HCT116 (cell line): ENCODE measurements around the gene PLP1. TPM values are rescaled to one million over a fixed set of nuclear protein-coding genes. Genes with fewer than 3 reads are reported as not detected.

Source experiments
- ATAC-seq: fragments of 200-7000 bp; cut with Tn5 transposase; 2 replicates; pipeline ENCODE4 v1.9.1; 2020; ENCODE audit warnings: mild to moderate bottlenecking, moderate library complexity
- BruUV-seq: library from RNA; stranded (reverse); fragments of 400-500 nt; replicated peaks from 2 replicates; lab custom pipeline; 2021; lab: Mats Ljungman, UMichigan
- CTCF ChIA-PET: fragments of 300-600 bp; sonication (Branson Sonifier 250); formaldehyde crosslinking; loops from one replicate; lab custom pipeline; 2021; ENCODE audit warnings: antibody characterized with exemption; lab: Charles Lee
- POLR2A ChIA-PET: fragments of 300-600, 350-600 bp; sonication (Branson Sonifier 250); formaldehyde crosslinking; loops from one replicate; lab custom pipeline; 2021; ENCODE audit warnings: antibody characterized with exemption; lab: Charles Lee
- RAD21 ChIA-PET, 2 experiments: fragments of 300-600 bp; sonication (Branson Sonifier 250); formaldehyde crosslinking; loops; one replicate each; lab custom pipeline; 2023; ENCODE audit warnings: low total read pairs in 2 of 2; ENCODE audit not compliant: uncharacterized antibody in 2 of 2, unreplicated experiment in 2 of 2, low non-redundant PET in 1 of 2; lab: Charles Lee
- DNase-seq: peaks from one replicate; pipeline ENCODE4 v3.0.0-alpha.2; 2010; ENCODE audit warnings: low read depth, low spot score
- H2AFZ ChIP-seq: fragments of 200-600 bp; shearing (Covaris generic), sonication (generic); 2 replicates; pipeline ENCODE4 v1.6.1; 2017; ENCODE audit warnings: low read depth, mixed run types, mixed read lengths, antibody characterized with exemption, low read length; ENCODE audit not compliant: poor library complexity, severe bottlenecking
- H3K27ac ChIP-seq: 2 replicates; pipeline ENCODE4 v1.5.1; 2012; ENCODE audit warnings: low read depth, low read length
- H3K27me3 ChIP-seq: fragments of 200-600 bp; sonication (generic); 2 replicates; pipeline ENCODE4 v1.6.1; 2016; ENCODE audit warnings: mixed run types, low read length, mixed read lengths; ENCODE audit not compliant: insufficient read depth
- H3K36me3 ChIP-seq, 2 experiments: fragments of 200-500 bp in 1 of 2; fragments of 200-600 bp in 1 of 2; sonication (Bioruptor generic) in 1 of 2; sonication (generic) in 1 of 2; 2 replicates each; pipeline versions ENCODE4 v1.5.1 to v1.6.1; 2014 to 2016; ENCODE audit warnings: low read length in 2 of 2, inconsistent platforms in 1 of 2, mixed read lengths in 1 of 2, mixed run types in 1 of 2; ENCODE audit not compliant: insufficient read depth in 2 of 2, control insufficient read depth in 1 of 2
- H3K4me1 ChIP-seq, 2 experiments: fragments of 200-600 bp in 1 of 2; sonication (generic) in 1 of 2; 2 replicates each; pipeline versions ENCODE4 v1.5.1 to v1.6.1; 2012 to 2017; ENCODE audit warnings: low read length in 2 of 2, inconsistent platforms in 1 of 2, mild to moderate bottlenecking in 1 of 2, mixed read lengths in 1 of 2, mixed run types in 1 of 2, moderate library complexity in 1 of 2; ENCODE audit not compliant: insufficient read depth in 2 of 2, control insufficient read depth in 1 of 2
- H3K4me2 ChIP-seq: fragments of 200-600 bp; sonication (generic); 2 replicates; pipeline ENCODE4 v1.6.1; 2017; ENCODE audit warnings: mixed run types, low read length, mixed read lengths
- H3K4me3 ChIP-seq, 2 experiments: fragments of 200-600 bp in 1 of 2; sonication (generic) in 1 of 2; replicated peaks in 1 of 2; 2 replicates each; pipeline ENCODE4 v1.5.1; 2011 to 2016; ENCODE audit warnings: low read length in 2 of 2, control low read depth in 1 of 2, low read depth in 1 of 2, mild to moderate bottlenecking in 1 of 2, mixed read lengths in 1 of 2, mixed run types in 1 of 2
- H3K79me2 ChIP-seq: fragments of 200-600 bp; sonication (generic); 2 replicates; pipeline ENCODE4 v1.6.1; 2017; ENCODE audit warnings: mild to moderate bottlenecking, mixed run types, low read length, moderate library complexity, mixed read lengths; ENCODE audit not compliant: insufficient read depth
- H3K9ac ChIP-seq: fragments of 200-600 bp; sonication (generic); 2 replicates; pipeline ENCODE4 v1.6.1; 2016; ENCODE audit warnings: low read length, mixed read lengths
- H3K9me2 ChIP-seq: fragments of 200-600 bp; sonication (generic), shearing (Covaris generic); 2 replicates; pipeline ENCODE4 v1.6.1; 2017; ENCODE audit warnings: mixed run types, mild to moderate bottlenecking, moderate library complexity; ENCODE audit not compliant: insufficient read depth
- H3K9me3 ChIP-seq, 2 experiments: fragments of 200-500 bp in 1 of 2; fragments of 200-600 bp in 1 of 2; sonication (Bioruptor generic) in 1 of 2; sonication (generic) in 1 of 2; 2 replicates each; pipeline ENCODE4 v1.6.1; 2014 to 2017; ENCODE audit warnings: low read length in 2 of 2, mixed read lengths in 2 of 2, inconsistent platforms in 1 of 2, low read depth in 1 of 2, mild to moderate bottlenecking in 1 of 2, mixed run types in 1 of 2, moderate library complexity in 1 of 2; ENCODE audit not compliant: control insufficient read depth in 1 of 2, insufficient read depth in 1 of 2
- H4K20me1 ChIP-seq: fragments of 200-600 bp; sonication (generic), shearing (Covaris generic); 2 replicates; pipeline ENCODE4 v1.6.1; 2017; ENCODE audit warnings: mixed run types, mild to moderate bottlenecking, moderate library complexity; ENCODE audit not compliant: insufficient read depth
- EGR1 ChIP-seq: IDR thresholded peaks from 2 replicates; pipeline ENCODE4 v1.6.1; 2012; ENCODE audit warnings: low read depth
- ELF1 ChIP-seq: IDR thresholded peaks from 2 replicates; pipeline ENCODE4 v1.6.1; 2012; ENCODE audit warnings: low read depth, borderline replicate concordance
- EZH2phosphoT487 ChIP-seq: fragments of 200-600 bp; IDR thresholded peaks from 2 replicates; pipeline ENCODE4 v1.6.1; 2018; ENCODE audit warnings: antibody characterized with exemption, borderline replicate concordance
- FOSL1 ChIP-seq: IDR thresholded peaks from 2 replicates; pipeline ENCODE4 v1.6.1; 2012; ENCODE audit warnings: low read depth
- JUND ChIP-seq: IDR thresholded peaks from 2 replicates; pipeline ENCODE4 v1.6.1; 2012
- POLR2A ChIP-seq: IDR thresholded peaks from 2 replicates; pipeline ENCODE4 v1.7.0; 2011; ENCODE audit warnings: borderline replicate concordance; ENCODE audit not compliant: insufficient read depth, insufficient read length; ENCODE audit errors: extremely low read depth
- SRF ChIP-seq: IDR thresholded peaks from 2 replicates; pipeline ENCODE4 v1.6.1; 2012; ENCODE audit warnings: low read depth
- TCF7L2 ChIP-seq: IDR thresholded peaks from 2 replicates; pipeline ENCODE4 v1.7.0; 2011; ENCODE audit warnings: borderline replicate concordance, inconsistent platforms; ENCODE audit not compliant: insufficient read depth, insufficient read length; ENCODE audit errors: extremely low read depth
- YY1 ChIP-seq: IDR thresholded peaks from 2 replicates; pipeline ENCODE4 v1.6.1; 2011; ENCODE audit warnings: low read length, low read depth, moderate library complexity, mild to moderate bottlenecking; ENCODE audit not compliant: insufficient replicate concordance; ENCODE audit errors: extremely low read depth
- intact Hi-C: fragments of 100-400 bp; cut with micrococcal nuclease; formaldehyde crosslinking; loops from 2 replicates; pipeline ENCODE4 v1.10.0; 2022
- total RNA-seq: library from RNA; stranded (reverse); gene quantifications from one replicate; pipeline ENCODE4 v1.2.1, GENCODE V29; 2021; ENCODE audit not compliant: unreplicated experiment
- TF ChIP-seq, protein P1 (sequence below): IDR thresholded peaks from 2 replicates; pipeline ENCODE4 v1.6.1; 2012; ENCODE audit warnings: low read depth
- TF ChIP-seq, protein P2 (sequence below): IDR thresholded peaks from 2 replicates; pipeline ENCODE4 v1.6.1; 2011; ENCODE audit warnings: mild to moderate bottlenecking, low read length, moderate library complexity; ENCODE audit not compliant: insufficient replicate concordance; ENCODE audit errors: extremely low read depth

The PLP1 gene
- total RNA-seq, 1 experiment from 2014 or later = not detected

DNA sequence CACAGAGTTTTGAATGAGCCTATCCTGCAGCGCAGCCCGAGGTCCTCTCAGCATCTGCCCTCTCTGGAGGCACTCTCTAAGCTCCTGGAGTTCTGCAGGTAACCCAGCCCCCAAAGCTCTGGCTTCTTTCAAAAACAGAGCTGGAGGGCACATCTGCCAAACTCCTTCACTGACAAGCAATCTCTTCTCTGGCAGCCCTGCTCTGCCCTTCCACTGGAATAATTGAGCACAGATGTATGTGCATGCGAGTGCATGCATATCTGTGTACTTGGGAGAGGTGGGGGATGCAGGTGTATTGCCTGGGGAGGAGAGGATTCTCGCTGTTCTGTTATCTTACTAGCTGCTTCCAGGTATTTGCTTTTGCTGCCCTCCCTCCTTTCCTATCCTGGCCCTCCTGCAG, 22.2 kb upstream of the PLP1 start:
- Histone ChIP-seq H3K9ac (no peak overlapping the region), H3K9me2 (no peaks in the 10 kb centered on the region), H3K79me2 (no peaks in the 10 kb centered on the region), H3K4me3 (no peak overlapping the region), H4K20me1 (no peaks in the 10 kb centered on the region), H3K9me3 (no peaks in the 10 kb centered on the region), H3K4me2 (no peak overlapping the region)
- intact Hi-C loops = no loop called here
- POLR2A ChIA-PET = no interaction called here
- RAD21 ChIA-PET = no interaction called here
- BruUV-seq = no TSS peak
- CTCF ChIA-PET = no interaction called here
- TF ChIP-seq, protein P1, sequence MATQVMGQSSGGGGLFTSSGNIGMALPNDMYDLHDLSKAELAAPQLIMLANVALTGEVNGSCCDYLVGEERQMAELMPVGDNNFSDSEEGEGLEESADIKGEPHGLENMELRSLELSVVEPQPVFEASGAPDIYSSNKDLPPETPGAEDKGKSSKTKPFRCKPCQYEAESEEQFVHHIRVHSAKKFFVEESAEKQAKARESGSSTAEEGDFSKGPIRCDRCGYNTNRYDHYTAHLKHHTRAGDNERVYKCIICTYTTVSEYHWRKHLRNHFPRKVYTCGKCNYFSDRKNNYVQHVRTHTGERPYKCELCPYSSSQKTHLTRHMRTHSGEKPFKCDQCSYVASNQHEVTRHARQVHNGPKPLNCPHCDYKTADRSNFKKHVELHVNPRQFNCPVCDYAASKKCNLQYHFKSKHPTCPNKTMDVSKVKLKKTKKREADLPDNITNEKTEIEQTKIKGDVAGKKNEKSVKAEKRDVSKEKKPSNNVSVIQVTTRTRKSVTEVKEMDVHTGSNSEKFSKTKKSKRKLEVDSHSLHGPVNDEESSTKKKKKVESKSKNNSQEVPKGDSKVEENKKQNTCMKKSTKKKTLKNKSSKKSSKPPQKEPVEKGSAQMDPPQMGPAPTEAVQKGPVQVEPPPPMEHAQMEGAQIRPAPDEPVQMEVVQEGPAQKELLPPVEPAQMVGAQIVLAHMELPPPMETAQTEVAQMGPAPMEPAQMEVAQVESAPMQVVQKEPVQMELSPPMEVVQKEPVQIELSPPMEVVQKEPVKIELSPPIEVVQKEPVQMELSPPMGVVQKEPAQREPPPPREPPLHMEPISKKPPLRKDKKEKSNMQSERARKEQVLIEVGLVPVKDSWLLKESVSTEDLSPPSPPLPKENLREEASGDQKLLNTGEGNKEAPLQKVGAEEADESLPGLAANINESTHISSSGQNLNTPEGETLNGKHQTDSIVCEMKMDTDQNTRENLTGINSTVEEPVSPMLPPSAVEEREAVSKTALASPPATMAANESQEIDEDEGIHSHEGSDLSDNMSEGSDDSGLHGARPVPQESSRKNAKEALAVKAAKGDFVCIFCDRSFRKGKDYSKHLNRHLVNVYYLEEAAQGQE = no peak
- TF ChIP-seq JUND = no peak
- TF ChIP-seq, all 23 proteins: peak for 0
- DNase-seq (no peak), ATAC-seq (no peak)
- H3K27ac ChIP-seq = no peak overlapping the region
- no peak overlapping the region for H2AFZ ChIP-seq
- no peaks in the 10 kb centered on the region for H3K36me3 ChIP-seq
- no peaks in the 10 kb centered on the region for H3K27me3 ChIP-seq
- H3K4me1 ChIP-seq = no peaks in the 10 kb centered on the region

DNA sequence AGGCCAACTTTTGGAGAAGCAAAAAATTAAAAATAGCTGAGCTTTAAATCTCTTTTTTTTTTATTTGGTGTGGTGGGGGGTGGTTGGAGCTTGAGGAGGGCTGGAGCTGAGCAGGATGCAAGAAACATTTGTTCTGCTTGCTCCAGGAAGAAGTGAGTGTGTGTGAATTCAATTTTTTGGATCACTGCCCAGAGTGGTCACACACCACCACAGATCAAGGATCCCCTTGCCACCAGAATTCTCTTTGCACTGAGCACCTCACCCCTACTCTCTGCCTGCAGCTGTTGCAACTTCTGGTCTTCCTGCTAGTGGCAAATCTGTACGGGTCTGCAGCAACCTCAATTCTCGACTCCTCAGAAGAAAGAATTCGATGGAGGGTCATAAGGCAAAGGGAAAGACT, 19.9 kb upstream of the PLP1 start:
- Histone ChIP-seq H3K27me3 (no peaks in the 10 kb centered on the region), H3K9me3 (no peaks in the 10 kb centered on the region), H3K79me2 (no peaks in the 10 kb centered on the region), H3K4me2 (no peak overlapping the region), H4K20me1 (no peaks in the 10 kb centered on the region), H3K4me3 (no peak overlapping the region), H3K36me3 (no peaks in the 10 kb centered on the region), H3K9me2 (no peaks in the 10 kb centered on the region), H3K27ac (no peak overlapping the region), H2AFZ (no peak overlapping the region), H3K4me1 (no peaks in the 10 kb centered on the region), H3K9ac (no peak overlapping the region)
- no peak for ATAC-seq
- BruUV-seq = no TSS peak
- no peak for DNase-seq
- POLR2A ChIA-PET = no interaction called here
- RAD21 ChIA-PET = no interaction called here
- CTCF ChIA-PET = no interaction called here
- intact Hi-C loops = no loop called here
- TF ChIP-seq, protein P2, sequence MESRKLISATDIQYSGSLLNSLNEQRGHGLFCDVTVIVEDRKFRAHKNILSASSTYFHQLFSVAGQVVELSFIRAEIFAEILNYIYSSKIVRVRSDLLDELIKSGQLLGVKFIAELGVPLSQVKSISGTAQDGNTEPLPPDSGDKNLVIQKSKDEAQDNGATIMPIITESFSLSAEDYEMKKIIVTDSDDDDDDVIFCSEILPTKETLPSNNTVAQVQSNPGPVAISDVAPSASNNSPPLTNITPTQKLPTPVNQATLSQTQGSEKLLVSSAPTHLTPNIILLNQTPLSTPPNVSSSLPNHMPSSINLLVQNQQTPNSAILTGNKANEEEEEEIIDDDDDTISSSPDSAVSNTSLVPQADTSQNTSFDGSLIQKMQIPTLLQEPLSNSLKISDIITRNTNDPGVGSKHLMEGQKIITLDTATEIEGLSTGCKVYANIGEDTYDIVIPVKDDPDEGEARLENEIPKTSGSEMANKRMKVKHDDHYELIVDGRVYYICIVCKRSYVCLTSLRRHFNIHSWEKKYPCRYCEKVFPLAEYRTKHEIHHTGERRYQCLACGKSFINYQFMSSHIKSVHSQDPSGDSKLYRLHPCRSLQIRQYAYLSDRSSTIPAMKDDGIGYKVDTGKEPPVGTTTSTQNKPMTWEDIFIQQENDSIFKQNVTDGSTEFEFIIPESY = no peak
- TF ChIP-seq YY1 (no peak), EGR1 (no peak), SRF (no peak), POLR2A (no peak), ELF1 (no peak), FOSL1 (no peak), TCF7L2 (no peak), EZH2phosphoT487 (no peak)
- TF ChIP-seq, protein P1 = no peak
